H1 (cell line): ENCODE results near the gene COL8A2. TPM values are rescaled to one million over a fixed set of nuclear protein-coding genes. Genes with fewer than 3 reads are reported as not detected.

ENCODE experiments used
- CTCF ChIA-PET: fragments of 300-600 bp; sonication (Branson Sonifier 250); formaldehyde crosslinking; loops from one replicate; lab custom pipeline; 2021; ENCODE audit not compliant: partially characterized antibody; lab: Charles Lee
- POLR2A ChIA-PET: fragments of 300-600 bp; sonication (Branson Sonifier 250); formaldehyde crosslinking; loops from one replicate; lab custom pipeline; 2021; ENCODE audit warnings: inconsistent platforms; ENCODE audit not compliant: partially characterized antibody; lab: Charles Lee
- DNase-seq, 2 experiments: peaks; one replicate each; pipeline versions ENCODE4 v3.0.0 to v3.0.0-alpha.2; 2010 to 2022; ENCODE audit warnings: low spot score in 2 of 2, low read depth in 1 of 2, mixed read lengths in 1 of 2
- FAIRE-seq: peaks from 2 replicates; lab custom pipeline; 2011; peaks lifted over from hg19 to GRCh38; lab: Jason Lieb, UNC
- H2AFZ ChIP-seq: 2 replicates; pipeline ENCODE4 v1.8.1; 2012; ENCODE audit warnings: low read length, inconsistent platforms
- H2AK5ac ChIP-seq: 2 replicates; pipeline ENCODE4 v1.6.1; 2013; ENCODE audit warnings: low read depth, low read length
- H2BK120ac ChIP-seq: replicated peaks from 2 replicates; pipeline ENCODE3; 2013; ENCODE audit warnings: low read depth, low read length, inconsistent platforms
- H2BK12ac ChIP-seq: 2 replicates; pipeline ENCODE4 v1.6.1; 2013; ENCODE audit warnings: low read depth, low read length
- H2BK15ac ChIP-seq: 2 replicates; pipeline ENCODE4 v1.6.1; 2013; ENCODE audit warnings: low read length
- H2BK20ac ChIP-seq: 2 replicates; pipeline ENCODE4 v1.6.1; 2013; ENCODE audit warnings: low read length
- H2BK5ac ChIP-seq: 2 replicates; pipeline ENCODE4 v1.6.1; 2013; ENCODE audit warnings: low read depth, low read length
- H3K14ac ChIP-seq: 2 replicates; pipeline ENCODE4 v1.6.1; 2013; ENCODE audit warnings: inconsistent platforms; ENCODE audit not compliant: insufficient read length
- H3K18ac ChIP-seq: 2 replicates; pipeline ENCODE4 v1.6.1; 2013; ENCODE audit warnings: low read length; ENCODE audit errors: extremely low read depth
- H3K23ac ChIP-seq: 2 replicates; pipeline ENCODE4 v1.6.1; 2013; ENCODE audit warnings: inconsistent platforms; ENCODE audit not compliant: insufficient read length
- H3K23me2 ChIP-seq: 2 replicates; pipeline ENCODE4 v1.6.1; 2013; ENCODE audit warnings: low read depth, low read length
- H3K27ac ChIP-seq: 2 replicates; pipeline ENCODE4 v1.6.1; 2011; ENCODE audit warnings: low read depth, low read length, inconsistent platforms
- H3K27me3 ChIP-seq, 4 experiments: replicated peaks in 1 of 4; 1 replicate in 1 of 4; 2 replicates in 3 of 4; pipeline versions ENCODE4 v1.6.1 to v1.8.1; 2011 to 2013; ENCODE audit warnings: low read length in 3 of 4, mild to moderate bottlenecking in 3 of 4, inconsistent platforms in 2 of 4, mixed read lengths in 2 of 4, moderate library complexity in 1 of 4; ENCODE audit not compliant: control insufficient read depth in 3 of 4, insufficient read depth in 3 of 4; ENCODE audit errors: extremely low read depth in 1 of 4
- H3K36me3 ChIP-seq, 4 experiments: 2 replicates each; pipeline versions ENCODE4 v1.6.1 to v1.8.1; 2011 to 2013; ENCODE audit warnings: mild to moderate bottlenecking in 4 of 4, low read length in 3 of 4, moderate library complexity in 2 of 4, control low read depth in 1 of 4, inconsistent platforms in 1 of 4; ENCODE audit not compliant: insufficient read depth in 4 of 4, control insufficient read depth in 2 of 4
- H3K4ac ChIP-seq: replicated peaks from 2 replicates; pipeline ENCODE3; 2013; ENCODE audit warnings: low read length, low read depth, mixed read lengths, inconsistent platforms; ENCODE audit not compliant: insufficient read length
- H3K4me1 ChIP-seq, 4 experiments: replicated peaks in 1 of 4; 1 replicate in 1 of 4; 2 replicates in 3 of 4; pipeline versions ENCODE4 v1.6.1 to v1.8.1; 2011 to 2013; ENCODE audit warnings: low read length in 3 of 4, inconsistent platforms in 2 of 4, mixed read lengths in 1 of 4; ENCODE audit not compliant: insufficient read depth in 4 of 4, control insufficient read depth in 3 of 4
- H3K4me2 ChIP-seq, 2 experiments: 2 replicates each; pipeline versions ENCODE4 v1.6.1 to v1.8.1; 2011 to 2013; ENCODE audit warnings: low read depth in 2 of 2, low read length in 2 of 2, control low read depth in 1 of 2, inconsistent platforms in 1 of 2, mild to moderate bottlenecking in 1 of 2; ENCODE audit not compliant: insufficient read depth in 1 of 2
- H3K4me3 ChIP-seq, 4 experiments: fragments of 200-600, 300-600 bp in 1 of 4; sonication (generic), shearing (Covaris generic), sonication (Bioruptor Twin) in 1 of 4; 2 replicates each; pipeline versions ENCODE4 v1.5.1 to v1.8.1; 2011 to 2016; ENCODE audit warnings: low read length in 4 of 4, low read depth in 3 of 4, control low read depth in 2 of 4, inconsistent platforms in 2 of 4, mild to moderate bottlenecking in 2 of 4, mixed read lengths in 1 of 4, moderate library complexity in 1 of 4; ENCODE audit not compliant: insufficient read depth in 2 of 4; ENCODE audit errors: extremely low read depth in 1 of 4
- H3K56ac ChIP-seq: replicated peaks from 2 replicates; pipeline ENCODE3; 2013; ENCODE audit warnings: low read depth, mild to moderate bottlenecking, mixed read lengths, low read length, inconsistent platforms; ENCODE audit not compliant: insufficient read length
- H3K79me1 ChIP-seq: 2 replicates; pipeline ENCODE4 v1.6.1; 2013; ENCODE audit warnings: low read depth, low read length, control low read depth
- H3K79me2 ChIP-seq, 2 experiments: 2 replicates each; pipeline versions ENCODE4 v1.6.1 to v1.8.1; 2012 to 2013; ENCODE audit warnings: low read length in 2 of 2, mild to moderate bottlenecking in 2 of 2, inconsistent platforms in 1 of 2; ENCODE audit not compliant: insufficient read depth in 2 of 2, control insufficient read depth in 1 of 2
- H3K9ac ChIP-seq, 4 experiments: replicated peaks in 1 of 4; 1 replicate in 1 of 4; 2 replicates in 3 of 4; pipeline versions ENCODE4 v1.6.1 to v1.8.1; 2011 to 2013; ENCODE audit warnings: low read depth in 3 of 4, low read length in 3 of 4, control low read depth in 2 of 4, mild to moderate bottlenecking in 2 of 4, moderate library complexity in 2 of 4, inconsistent platforms in 1 of 4; ENCODE audit errors: extremely low read depth in 1 of 4
- H3K9me3 ChIP-seq, 2 experiments: 2 replicates each; pipeline versions ENCODE4 v1.6.1 to v1.8.1; 2012 to 2013; ENCODE audit warnings: mild to moderate bottlenecking in 2 of 2, moderate library complexity in 2 of 2, control low read depth in 1 of 2, inconsistent platforms in 1 of 2, low read depth in 1 of 2, low read length in 1 of 2, mixed read lengths in 1 of 2; ENCODE audit not compliant: insufficient read depth in 2 of 2
- H4K20me1 ChIP-seq, 2 experiments: replicated peaks in 1 of 2; 2 replicates each; pipeline versions ENCODE3 to v1.8.1; 2011 to 2013; ENCODE audit warnings: inconsistent platforms in 2 of 2, low read length in 2 of 2, mild to moderate bottlenecking in 1 of 2; ENCODE audit not compliant: insufficient read depth in 2 of 2, control insufficient read depth in 1 of 2
- H4K5ac ChIP-seq: 2 replicates; pipeline ENCODE4 v1.6.1; 2013; ENCODE audit warnings: low read length, low read depth, mixed read lengths, inconsistent platforms; ENCODE audit not compliant: insufficient read length
- H4K8ac ChIP-seq: 2 replicates; pipeline ENCODE4 v1.8.0; 2013; ENCODE audit warnings: mild to moderate bottlenecking, moderate library complexity, low read length, inconsistent platforms; ENCODE audit not compliant: insufficient read depth; ENCODE audit errors: extremely low read depth
- H4K91ac ChIP-seq: replicated peaks from 2 replicates; pipeline ENCODE3; 2013; ENCODE audit warnings: low read length, mixed read lengths, inconsistent platforms; ENCODE audit not compliant: insufficient read length
- E2F6 ChIP-seq: IDR thresholded peaks from 2 replicates; pipeline ENCODE4 v1.6.1; 2012; ENCODE audit warnings: inconsistent platforms
- TBP ChIP-seq: IDR thresholded peaks from 2 replicates; pipeline ENCODE4 v1.6.1; 2011; ENCODE audit warnings: low read depth, low read length, improper control_type of control experiment
- WGBS, 2 experiments: shearing (Covaris generic) in 1 of 2; methylation state at CpG; one replicate each; pipeline versions ENCODE4 v1.1.6 to v1.1.7; 2013 to 2015; ENCODE audit warnings: low lambda C conversion rate in 2 of 2, mixed read lengths in 2 of 2, inconsistent platforms in 1 of 2, low coverage in 1 of 2, missing lambda C conversion rate in 1 of 2; ENCODE audit not compliant: insufficient replicate concordance in 2 of 2, insufficient coverage in 1 of 2, insufficient read length in 1 of 2; ENCODE audit errors: extremely low coverage in 1 of 2, missing lambda C conversion rate in 1 of 2; 5-methylcytosine and 5-hydroxymethylcytosine counted together
- polyA plus RNA-seq, 7 experiments: library from polyadenylated mRNA; depleted of rRNA in 3 of 7; stranded (reverse) in 5 of 7; unstranded in 2 of 7; fragments of >200 nt in 5 of 7; fragments of 200-250 nt in 2 of 7; gene quantifications; 1 replicate in 5 of 7; 2 replicates in 1 of 7; 4 replicates in 1 of 7; pipeline versions ENCODE4 v1.2.1 to v1.2.3, GENCODE V29; 2011 to 2013; ENCODE audit warnings: missing spikeins in 2 of 7, mixed read lengths in 2 of 7
- total RNA-seq: library from RNA; stranded (reverse); fragmentation: NEBNext Ultra II Directional; extraction: Animal tissue kit (Norgen Biotek cat#: 25700); gene quantifications from 2 replicates; pipeline ENCODE4 v1.2.1, GENCODE V29; 2021

COL8A2 gene
- total and polyA plus RNA-seq, 2 of the 8 experiments (the other 6 are each of a cell fraction or from before 2014, with no cell fraction given), result 2.1 to 2.8 TPM

- Histone ChIP-seq H3K4me3 (peak overlapping the region in 3 of 4 experiments; percentile 73 to 94 (median 89); a peak in 6 of 8 replicates), H3K9me3 (no peaks in the 10 kb centered on the region), H2BK120ac (no peak overlapping the region), H2AFZ (peak overlapping the region; percentile 55; the same call in 1 of the 2 replicates), H2BK15ac (peak overlapping the region; percentile 88; the same call in 1 of the 2 replicates), H3K4me2 (peak overlapping the region; percentile 2 to 92; a peak in 3 of 4 replicates), H3K4me1 (peaks cover 0 to 18% (median 12%) of the 10 kb centered on the region in 4 experiments; a peak in 5 of 7 replicates), H2BK20ac (no peak overlapping the region), H3K23ac (no peak overlapping the region), H2BK12ac (no peak overlapping the region), H3K56ac (no peak overlapping the region), H3K79me1 (peaks cover 5% of the 10 kb centered on the region; the same call in 1 of the 2 replicates), H3K27me3 (peaks cover 0 to 3% (median 0%) of the 10 kb centered on the region in 4 experiments; a peak in 2 of 7 replicates), H2AK5ac (no peak overlapping the region), H3K79me2 (peaks cover 0 to 15% of the 10 kb centered on the region in 2 experiments; a peak in 2 of 4 replicates), H3K36me3 (peaks cover 10 to 22% (median 18%) of the 10 kb centered on the region in 4 experiments; a peak in 7 of 8 replicates), H4K91ac (peak overlapping the region; percentile 82), H3K23me2 (peaks cover 12% of the 10 kb centered on the region; the same call in 1 of the 2 replicates), H3K18ac (no peak overlapping the region), H3K14ac (no peak overlapping the region), H4K5ac (no peak overlapping the region), H3K27ac (no peak overlapping the region), H3K9ac (peak overlapping the region in 2 of 4 experiments; percentile 20; a peak in 2 of 7 replicates), H2BK5ac (peak overlapping the region; percentile 63; the same call in 1 of the 2 replicates), H4K20me1 (peaks cover 0 to 10% of the 10 kb centered on the region in 2 experiments), H3K4ac (no peak overlapping the region), H4K8ac (peak overlapping the region; percentile 84; the same call in 1 of the 2 replicates)
- WGBS, 2 experiments, result 70% methylated on average over 4 of the region's 8 CpGs; no CpG with 5 or more reads in 1 of the 2 experiments
- POLR2A ChIA-PET, result interaction anchor here (1.4 to 1.8 kb wide), 2 partner anchors 9 to 236 kb away, joined by 3 to 5 read pairs; partner anchors contain the start of gene EVA1B
- no peak for FAIRE-seq
- no peak for DNase-seq
- CTCF ChIA-PET, result interaction anchor here (1.2 to 4.0 kb wide), 5 partner anchors 9 to 254 kb away, joined by 3 to 38 read pairs (median 3); no protein-coding TSS in a partner anchor
- TF ChIP-seq TBP, result no peak
- no peak for TF ChIP-seq E2F6
Observed at GRCh38 chr1:36088265-36088576, 36.8 kb downstream of the COL8A2 start.
